GM12892 (cell line): ENCODE results near the gene RBSN.

Experiments used
- POLR2AphosphoS5 ChIP-seq: IDR thresholded peaks from 2 replicates; pipeline ENCODE4 v1.6.1; 2011; ENCODE audit warnings: low read depth, low read length, control low read depth
- TAF1 ChIP-seq: IDR thresholded peaks from 2 replicates; pipeline ENCODE4 v1.6.1; 2011; ENCODE audit warnings: low read depth, mild to moderate bottlenecking, control low read depth, low read length, borderline replicate concordance

- TF ChIP-seq TAF1 (peak; percentile 68; the same call in 1 of the 2 replicates), POLR2AphosphoS5 (peak; percentile 97)
Observed at GRCh38 chr3:15064835-15065549, 34.0 kb downstream of the RBSN start, which contains the start of gene MRPS25.
